Esophagus squamous epithelium (tissue), 4 donors: Measurements from ENCODE around the gene CNST.

Experiments used
- CTCF ChIP-seq, 6 experiments: fragments of 450-650 bp in 4 of 6; fragments of 200-600 bp in 2 of 6; sonication (generic) in 2 of 6; IDR thresholded peaks; one replicate each; pipeline ENCODE4 v1.5.1; 2016 to 2019; ENCODE audit warnings: antibody characterized with exemption in 6 of 6, mild to moderate bottlenecking in 4 of 6, moderate library complexity in 4 of 6
- POLR2A ChIP-seq, 4 donors: fragments of 450-650 bp; IDR thresholded peaks; one replicate each; pipeline ENCODE4 v1.6.1; 2017; ENCODE audit warnings: antibody characterized with exemption in 4 of 4, mild to moderate bottlenecking in 4 of 4, moderate library complexity in 3 of 4

- no peak for TF ChIP-seq CTCF (IDR thresholded peaks at IDR 0.05)
- TF ChIP-seq POLR2A (IDR thresholded peaks at IDR 0.05) = no peak
Measured at GRCh38 chr1:246591504-246591903, 25.2 kb downstream of the CNST start.
